Measurements from ENCODE around the gene MS4A6A. TPM values are rescaled to one million over a fixed set of nuclear protein-coding genes. Genes with fewer than 3 reads are reported as not detected.
"Not testable (repeated sequence)": the region's sequence is repeated elsewhere in the genome, so short reads cannot be mapped to it uniquely, and the experiment has no call there.

Gene MS4A6A
- total and polyA plus RNA-seq, 2 experiments from 2014 or later = 0.83 TPM; not detected in 1

- no peaks in the 10 kb centered on the region for H3K27me3 ChIP-seq
- H3K9me3 ChIP-seq (ENCODE audit: low read depth) = no peaks in the 10 kb centered on the region
Observed at GRCh38 chr11:60206616-60207015, 23.7 kb upstream of the MS4A6A start.

GRCh38 chr11:60204922-60205321, 22.0 kb upstream of the MS4A6A start:
- Histone ChIP-seq H3K4me1 (ENCODE audit: low read depth) (no peaks in the 10 kb centered on the region), H3K36me3 (no peaks in the 10 kb centered on the region), H3K9me3 (ENCODE audit: low read depth) (no peaks in the 10 kb centered on the region), H3K4me3 (no peak overlapping the region), H3K27ac (no peak overlapping the region), H3K27me3 (no peaks in the 10 kb centered on the region)
- DNase-seq (ENCODE audit: low read depth in 1 of 2, low spot score in 1 of 2) = peak in 1 of 2 donors; percentile 12
- no peak for TF ChIP-seq CTCF (IDR thresholded peaks at IDR 0.05; ENCODE audit: low read depth, low read length)

More at GRCh38 chr11:60206616-60207015, 23.7 kb upstream of the MS4A6A start:
- Histone ChIP-seq H3K27ac (no peak overlapping the region), H3K4me1 (ENCODE audit: low read depth) (no peaks in the 10 kb centered on the region), H3K36me3 (no peaks in the 10 kb centered on the region), H3K4me3 (no peak overlapping the region)
- DNase-seq (ENCODE audit: low read depth in 1 of 2, low spot score in 1 of 2) = no peak
- TF ChIP-seq CTCF (IDR thresholded peaks at IDR 0.05; ENCODE audit: low read depth, low read length) = no peak

GRCh38 chr11:60201334-60201733, 18.5 kb upstream of the MS4A6A start:
- DNase-seq (ENCODE audit: low read depth in 1 of 2, low spot score in 1 of 2) = not testable (repeated sequence)

GRCh38 chr11:60197442-60197841, 14.6 kb upstream of the MS4A6A start:
- TF ChIP-seq CTCF (IDR thresholded peaks at IDR 0.05; ENCODE audit: low read depth, low read length) = no peak
- Histone ChIP-seq H3K27me3 (no peaks in the 10 kb centered on the region), H3K27ac (no peak overlapping the region), H3K9me3 (ENCODE audit: low read depth) (no peaks in the 10 kb centered on the region), H3K4me1 (ENCODE audit: low read depth) (peaks cover 2% of the 10 kb centered on the region), H3K4me3 (no peak overlapping the region), H3K36me3 (no peaks in the 10 kb centered on the region)
- DNase-seq (ENCODE audit: low read depth in 1 of 2, low spot score in 1 of 2) = no peak

More at GRCh38 chr11:60201334-60201733, 18.5 kb upstream of the MS4A6A start:
- H3K4me3 ChIP-seq; H3K9me3 ChIP-seq (ENCODE audit: low read depth); H3K27me3 ChIP-seq; H3K36me3 ChIP-seq; H3K27ac ChIP-seq; H3K4me1 ChIP-seq (ENCODE audit: low read depth): not testable (repeated sequence)

- TF ChIP-seq CTCF (IDR thresholded peaks at IDR 0.05; ENCODE audit: low read depth, low read length) = no peak
- peaks cover 2% of the 10 kb centered on the region for H3K4me1 ChIP-seq (ENCODE audit: low read depth)
Observed at GRCh38 chr11:60195923-60196368, 13.1 kb upstream of the MS4A6A start.

GRCh38 chr11:60194511-60194910, 11.6 kb upstream of the MS4A6A start:
- H3K4me3 ChIP-seq = no peak overlapping the region
- DNase-seq (ENCODE audit: low read depth in 1 of 2, low spot score in 1 of 2) = no peak
- H3K4me1 ChIP-seq (ENCODE audit: low read depth) = peaks cover 2% of the 10 kb centered on the region
- no peaks in the 10 kb centered on the region for H3K36me3 ChIP-seq
- H3K9me3 ChIP-seq (ENCODE audit: low read depth) = no peaks in the 10 kb centered on the region
- TF ChIP-seq CTCF (IDR thresholded peaks at IDR 0.05; ENCODE audit: low read depth, low read length) = no peak
- H3K27me3 ChIP-seq = no peaks in the 10 kb centered on the region
- no peak overlapping the region for H3K27ac ChIP-seq

More at GRCh38 chr11:60195923-60196368, 13.1 kb upstream of the MS4A6A start:
- Histone ChIP-seq H3K36me3 (no peaks in the 10 kb centered on the region), H3K27ac (no peak overlapping the region), H3K27me3 (no peaks in the 10 kb centered on the region), H3K4me3 (no peak overlapping the region), H3K9me3 (ENCODE audit: low read depth) (no peaks in the 10 kb centered on the region)
- peak in 1 of 2 donors; percentile 9 for DNase-seq (ENCODE audit: low read depth in 1 of 2, low spot score in 1 of 2)
